NCI-H524 treated with DMSO at 0.1 percent for 48 hours (cell line): Measurements from ENCODE around the gene ZDHHC14.

Experiments
- DNase-seq: peaks from one replicate; lab custom pipeline; 2025; lab: John Stamatoyannopoulos, UW

Gene ZDHHC14

DNA sequence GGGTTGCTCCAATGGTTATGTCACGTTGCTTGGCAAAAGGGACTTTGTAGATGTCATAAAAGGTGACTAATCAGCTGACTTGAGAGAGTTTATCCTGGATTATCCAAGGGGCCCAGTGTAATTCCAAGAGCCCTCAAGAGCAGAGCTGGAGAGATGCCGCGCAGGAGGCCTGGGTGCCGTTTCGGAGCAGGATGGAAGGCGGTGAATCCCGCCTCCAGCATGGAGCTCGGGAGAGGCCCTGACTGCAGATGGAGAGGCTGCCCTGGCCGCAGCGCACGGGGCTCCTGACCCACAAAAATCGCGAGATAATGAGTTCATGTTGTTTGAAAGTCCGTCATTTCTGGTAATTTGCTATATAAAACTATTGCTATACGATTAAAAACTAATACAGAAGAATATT is 219.8 kb downstream of the ZDHHC14 start:
- DNase-seq = no peak

GRCh38 chr6:157602521-157603295 is 221.7 kb downstream of the ZDHHC14 start:
- no peak for DNase-seq

GRCh38 chr6:157603314-157603940 is 222.4 kb downstream of the ZDHHC14 start:
- no peak for DNase-seq

GRCh38 chr6:157603971-157604370 is 223.0 kb downstream of the ZDHHC14 start:
- no peak for DNase-seq

- DNase-seq = no peak
Measured at GRCh38 chr6:157604816-157605215, 223.8 kb downstream of the ZDHHC14 start.

GRCh38 chr6:157605484-157605883 is 224.5 kb downstream of the ZDHHC14 start:
- DNase-seq = no peak

DNA sequence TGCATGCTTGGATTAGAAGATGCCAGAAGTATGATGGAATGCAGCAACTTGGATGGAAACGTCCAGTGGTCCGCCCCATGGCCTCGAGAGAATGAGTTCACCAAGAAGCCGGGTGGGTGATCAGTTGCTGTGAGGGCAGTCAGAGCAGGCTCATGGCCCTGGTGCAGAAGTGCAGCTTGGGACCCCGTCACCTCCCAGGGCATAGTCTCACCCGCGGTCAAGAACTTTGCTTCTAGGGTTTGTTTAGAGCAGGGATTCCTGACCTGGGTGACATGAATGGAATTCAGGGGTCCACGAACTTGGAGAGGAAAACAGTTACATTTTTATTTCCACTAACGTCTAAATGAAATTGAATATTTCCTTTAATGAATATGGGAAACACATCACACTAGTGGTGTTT is 225.5 kb downstream of the ZDHHC14 start:
- DNase-seq = no peak

DNA sequence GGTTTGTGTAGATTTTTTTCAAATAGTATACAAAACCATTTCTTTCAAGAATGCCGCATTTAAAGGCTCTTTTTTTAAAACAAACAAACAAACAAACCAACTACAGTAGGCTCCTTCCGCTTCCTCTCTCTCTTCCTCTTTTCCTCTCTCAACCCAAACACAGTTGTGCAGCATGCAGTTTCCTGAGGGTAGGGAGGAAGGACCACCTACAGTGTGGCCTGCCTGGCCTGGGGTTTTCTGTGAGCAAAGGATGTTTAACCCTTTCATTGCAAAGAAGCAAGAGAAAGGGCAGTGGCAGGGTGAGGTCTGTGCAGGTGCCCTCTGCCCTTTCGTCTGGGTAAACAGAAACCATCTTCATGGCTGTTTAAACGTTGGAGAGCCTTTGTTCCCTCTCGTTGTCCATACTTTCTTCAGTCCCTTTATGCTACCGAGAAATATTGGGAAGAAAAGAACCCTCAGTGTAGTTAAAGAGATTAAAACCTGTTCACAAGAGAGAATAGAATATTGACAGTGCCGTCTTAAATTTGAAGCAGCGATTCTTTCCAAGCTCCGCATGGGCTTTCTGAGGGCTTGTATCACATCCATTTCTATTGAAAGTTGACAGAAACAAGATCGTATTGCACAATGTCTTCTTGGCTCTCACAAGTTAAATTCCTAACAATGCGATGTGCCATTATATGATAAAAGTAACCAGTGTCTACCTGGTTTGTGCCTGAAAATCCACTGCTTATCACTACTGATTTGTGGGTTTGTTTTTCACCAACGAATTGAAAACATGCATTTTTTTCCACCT is 226.5 kb downstream of the ZDHHC14 start:
- no peak for DNase-seq

GRCh38 chr6:157608221-157609075 is 227.5 kb downstream of the ZDHHC14 start:
- no peak for DNase-seq

DNA sequence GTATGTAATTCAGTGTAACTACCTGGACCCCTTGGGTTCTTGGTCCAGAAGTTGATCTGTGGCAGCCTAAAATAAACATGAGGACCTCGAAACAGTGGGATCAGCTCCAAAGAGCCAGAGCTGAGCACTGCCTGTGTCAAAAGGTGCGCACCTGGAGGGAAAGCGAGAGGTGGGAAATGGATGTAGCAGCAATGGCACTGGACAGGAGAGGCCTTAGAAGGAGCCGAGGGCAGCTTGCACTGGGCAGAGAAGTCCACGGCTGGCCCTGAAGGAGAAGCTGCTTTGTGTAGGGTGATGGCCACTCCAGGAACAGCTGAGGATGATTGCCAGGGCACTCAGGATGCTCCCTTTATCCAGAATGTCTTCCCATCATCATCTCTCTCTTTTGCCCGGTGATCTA is 228.1 kb downstream of the ZDHHC14 start:
- no peak for DNase-seq

- DNase-seq = no peak
Measured at GRCh38 chr6:157609556-157609955, 228.6 kb downstream of the ZDHHC14 start.

- DNase-seq = no peak
Measured at GRCh38 chr6:157610451-157610999, 229.5 kb downstream of the ZDHHC14 start.

DNA sequence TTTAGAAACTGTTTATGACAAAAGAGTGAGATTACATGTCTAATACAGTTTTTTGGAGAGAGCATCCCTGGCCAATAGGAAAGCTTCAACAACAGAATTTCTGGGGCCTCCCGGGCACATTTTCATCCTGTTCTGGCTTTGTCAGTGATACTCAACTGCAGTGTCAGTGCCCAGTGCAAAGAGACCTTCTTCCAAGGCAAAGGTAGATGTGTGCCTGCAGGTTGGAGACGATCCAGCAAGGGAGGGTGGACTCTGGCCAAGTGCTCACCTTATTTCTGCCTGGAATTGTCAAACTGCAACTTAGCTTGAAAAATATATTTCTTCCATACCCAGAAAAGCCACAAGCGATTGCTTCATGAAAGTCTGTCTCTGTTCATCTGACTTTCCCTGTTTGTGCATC is 230.4 kb downstream of the ZDHHC14 start:
- no peak for DNase-seq

DNA sequence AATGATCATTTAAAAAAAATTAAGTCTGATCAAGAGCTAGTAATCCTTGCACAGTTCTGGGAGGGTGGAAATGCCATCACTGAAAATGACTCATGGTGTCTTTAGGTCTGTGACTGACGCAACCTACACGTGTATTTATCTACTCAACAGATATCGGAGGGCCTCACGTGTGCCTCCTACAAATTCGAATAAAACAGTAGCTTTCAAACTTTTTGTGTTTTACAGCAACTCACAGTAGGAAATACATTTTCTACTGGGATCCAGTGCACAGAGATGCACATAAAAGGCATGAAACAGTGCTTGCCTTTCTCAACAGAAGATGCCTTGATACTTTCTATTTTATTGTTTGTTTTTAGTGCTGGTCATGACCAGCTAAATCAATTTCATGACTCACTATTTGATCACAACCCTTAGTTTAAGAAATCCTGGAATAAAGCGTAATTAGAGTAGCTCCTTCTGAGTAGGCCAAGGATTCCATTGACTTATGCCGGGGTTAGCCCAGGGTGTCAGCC is 232.1 kb downstream of the ZDHHC14 start:
- DNase-seq = no peak

GRCh38 chr6:157614026-157614568 is 233.1 kb downstream of the ZDHHC14 start:
- DNase-seq = no peak

DNA sequence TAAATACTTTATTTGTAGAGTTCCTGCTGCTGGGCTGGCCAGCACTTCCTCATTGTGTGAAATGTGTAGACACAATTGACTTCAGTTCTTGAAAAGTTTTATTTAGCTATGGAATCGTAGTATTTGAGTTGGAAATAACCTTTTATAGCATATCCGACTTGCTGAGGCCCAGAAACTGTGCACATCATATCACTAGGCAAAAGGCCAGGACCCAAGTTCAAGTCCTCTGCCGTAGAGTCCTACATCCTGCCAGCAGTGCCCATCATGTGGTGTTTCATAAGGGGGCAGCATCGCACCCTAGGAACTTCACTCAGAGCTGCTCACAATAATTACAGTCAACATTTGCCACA is 234.4 kb downstream of the ZDHHC14 start:
- no peak for DNase-seq

DNA sequence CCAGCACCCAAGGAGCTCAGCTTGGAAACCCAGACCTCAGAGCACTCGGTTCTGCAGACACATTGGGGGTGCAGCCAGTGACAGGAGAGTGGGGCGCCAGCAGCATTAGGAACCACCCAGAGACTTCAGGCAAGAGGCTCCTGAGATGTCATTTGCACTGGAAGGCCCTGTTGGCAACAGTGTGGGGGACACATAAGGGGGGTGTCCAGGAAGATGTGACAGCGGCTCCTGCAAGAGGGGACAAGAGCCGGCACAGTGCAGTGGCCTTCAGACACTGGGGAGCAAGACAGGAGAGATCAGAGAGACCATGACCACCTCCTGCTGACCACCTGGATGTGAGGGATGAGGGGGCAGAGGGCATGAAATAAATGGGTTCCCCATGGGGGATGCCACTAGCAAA is 235.0 kb downstream of the ZDHHC14 start:
- DNase-seq = no peak

- no peak for DNase-seq
Measured at GRCh38 chr6:157620944-157621343, 240.0 kb downstream of the ZDHHC14 start.

DNA sequence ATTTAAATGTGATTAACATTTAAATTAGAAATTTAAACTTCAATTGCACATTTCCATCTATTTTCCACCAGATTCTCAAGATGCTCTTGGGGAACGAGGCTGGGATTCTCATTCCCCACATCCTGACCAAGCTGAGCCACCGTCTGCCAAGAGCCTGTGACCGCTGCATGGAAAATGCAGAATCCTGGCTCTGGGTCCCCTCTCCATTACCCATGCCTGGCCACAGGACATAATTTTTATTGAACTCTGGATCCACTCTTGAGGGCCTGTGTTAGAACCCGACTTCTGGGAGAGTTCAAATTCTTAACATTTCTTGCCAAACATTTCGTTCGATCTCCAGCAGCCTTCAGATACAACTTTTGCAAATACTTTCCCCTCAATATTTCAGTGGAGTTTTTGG is 240.4 kb downstream of the ZDHHC14 start:
- DNase-seq = no peak

GRCh38 chr6:157622427-157622826 is 241.4 kb downstream of the ZDHHC14 start:
- DNase-seq = no peak

DNA sequence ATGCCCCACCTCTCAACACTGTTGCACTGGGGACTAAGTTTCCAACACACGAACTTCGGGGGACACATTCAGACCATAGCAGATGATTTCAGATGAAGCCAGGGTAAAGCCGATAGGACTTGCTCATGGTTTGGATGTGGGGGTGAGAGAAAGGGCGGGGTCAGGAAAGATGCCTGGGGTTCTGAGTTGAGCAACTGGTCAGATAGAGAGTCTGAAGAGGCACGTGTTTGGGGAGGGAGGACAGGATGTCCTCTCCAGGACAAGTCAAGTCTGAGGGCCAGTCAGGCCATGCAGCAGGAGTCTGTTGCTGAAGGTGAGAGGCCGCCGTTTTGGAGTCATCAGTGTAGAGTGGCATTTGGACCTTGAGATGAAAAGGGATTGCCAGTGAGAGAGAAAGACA is 244.1 kb downstream of the ZDHHC14 start:
- DNase-seq = no peak
